AG04450 (cell line): ENCODE measurements around the gene ASB11. TPM values are rescaled to one million over a fixed set of nuclear protein-coding genes. Genes with fewer than 3 reads are reported as not detected.

Experiments used
- CTCF ChIA-PET: fragments of 300-600, 350-600 bp; formaldehyde crosslinking; extraction: SDS; loops from one replicate; lab custom pipeline; 2022; ENCODE audit warnings: antibody characterized with exemption, inconsistent platforms; lab: Charles Lee
- POLR2A ChIA-PET: fragments of 350-600 bp; formaldehyde crosslinking; extraction: SDS; loops from one replicate; lab custom pipeline; 2021; ENCODE audit warnings: antibody characterized with exemption, inconsistent platforms; lab: Yijun Ruan, JAX
- DNase-seq: peaks from one replicate; pipeline ENCODE4 v3.0.0-alpha.2; 2011; ENCODE audit warnings: low read depth, low spot score
- H3K27ac ChIP-seq: one replicate; pipeline ENCODE4 v1.5.1; 2012; ENCODE audit warnings: low read depth, low read length, control low read depth
- H3K27me3 ChIP-seq: one replicate; pipeline ENCODE4 v1.6.0; 2012; ENCODE audit warnings: low read length; ENCODE audit not compliant: control insufficient read depth, insufficient read depth
- H3K4me3 ChIP-seq: 2 replicates; pipeline ENCODE4 v1.5.1; 2011; ENCODE audit warnings: mild to moderate bottlenecking, low read depth, low read length, control low read depth
- H3K9me3 ChIP-seq: 2 replicates; pipeline ENCODE4 v1.5.1; 2012; ENCODE audit warnings: low read length; ENCODE audit not compliant: control insufficient read depth, insufficient read depth
- polyA plus RNA-seq: library from polyadenylated mRNA; depleted of rRNA; stranded (reverse); fragments of >200 nt; gene quantifications from 2 replicates; pipeline ENCODE4 v1.2.3, GENCODE V29; 2011
- TF ChIP-seq, protein P1 (sequence below): IDR thresholded peaks from 2 replicates; pipeline ENCODE4 v1.5.1; 2011; ENCODE audit warnings: low read depth, low read length, control low read depth, inconsistent platforms

The ASB11 gene
- polyA plus RNA-seq, 1 experiment, result not detected

DNA sequence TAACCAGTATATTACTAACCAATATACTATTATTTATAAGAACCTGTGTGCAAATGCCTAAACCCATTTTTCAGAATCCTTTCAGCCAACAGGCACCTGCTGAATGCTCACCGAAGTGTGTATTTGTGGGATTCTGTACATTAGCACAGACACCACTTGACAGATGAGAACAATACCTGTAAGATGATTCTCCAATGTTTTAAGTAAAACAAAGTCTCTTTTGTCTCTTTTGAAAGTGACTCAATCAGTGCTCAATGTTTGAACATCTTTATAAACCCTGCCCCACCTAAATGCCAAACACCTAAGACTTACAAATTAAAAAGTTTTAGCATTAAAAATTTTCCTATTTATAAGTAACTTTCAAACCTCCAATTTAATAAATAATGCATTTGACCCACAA is 46.3 kb downstream of the ASB11 start:
- TF ChIP-seq, protein P1, sequence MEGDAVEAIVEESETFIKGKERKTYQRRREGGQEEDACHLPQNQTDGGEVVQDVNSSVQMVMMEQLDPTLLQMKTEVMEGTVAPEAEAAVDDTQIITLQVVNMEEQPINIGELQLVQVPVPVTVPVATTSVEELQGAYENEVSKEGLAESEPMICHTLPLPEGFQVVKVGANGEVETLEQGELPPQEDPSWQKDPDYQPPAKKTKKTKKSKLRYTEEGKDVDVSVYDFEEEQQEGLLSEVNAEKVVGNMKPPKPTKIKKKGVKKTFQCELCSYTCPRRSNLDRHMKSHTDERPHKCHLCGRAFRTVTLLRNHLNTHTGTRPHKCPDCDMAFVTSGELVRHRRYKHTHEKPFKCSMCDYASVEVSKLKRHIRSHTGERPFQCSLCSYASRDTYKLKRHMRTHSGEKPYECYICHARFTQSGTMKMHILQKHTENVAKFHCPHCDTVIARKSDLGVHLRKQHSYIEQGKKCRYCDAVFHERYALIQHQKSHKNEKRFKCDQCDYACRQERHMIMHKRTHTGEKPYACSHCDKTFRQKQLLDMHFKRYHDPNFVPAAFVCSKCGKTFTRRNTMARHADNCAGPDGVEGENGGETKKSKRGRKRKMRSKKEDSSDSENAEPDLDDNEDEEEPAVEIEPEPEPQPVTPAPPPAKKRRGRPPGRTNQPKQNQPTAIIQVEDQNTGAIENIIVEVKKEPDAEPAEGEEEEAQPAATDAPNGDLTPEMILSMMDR, result no peak
- Histone ChIP-seq H3K27ac (no peak overlapping the region), H3K9me3 (no peaks in the 10 kb centered on the region), H3K27me3 (no peaks in the 10 kb centered on the region), H3K4me3 (no peak overlapping the region)
- ChIA-PET POLR2A (interaction anchor here (0.5 kb wide), 1 partner anchor 391 kb away, joined by 3 read pairs; no protein-coding TSS in a partner anchor), CTCF (no interaction called here)
- no peak for DNase-seq

DNA sequence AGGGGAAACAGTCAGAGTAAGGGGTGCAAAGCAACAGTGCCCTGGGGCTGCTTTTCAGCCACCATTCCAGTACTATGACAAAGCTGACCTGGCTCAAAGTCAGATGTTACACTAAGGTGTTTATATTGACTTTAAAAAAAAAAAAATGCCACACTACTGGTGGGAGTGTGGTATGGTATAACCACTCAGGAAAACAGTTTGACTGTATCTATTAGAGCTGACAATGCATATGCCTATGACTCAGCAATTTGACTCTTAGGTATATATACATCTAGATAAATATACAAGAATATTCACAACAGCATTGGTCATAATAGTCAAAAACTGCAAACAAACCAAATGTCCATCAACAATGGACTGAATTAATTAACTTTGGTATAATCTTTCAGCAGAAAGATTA is 60.6 kb downstream of the ASB11 start:
- TF ChIP-seq, protein P1, result no peak
- CTCF ChIA-PET, result interaction anchor here (0.5 kb wide), 1 partner anchor 12 kb away, joined by 3 read pairs; no protein-coding TSS in a partner anchor

DNA sequence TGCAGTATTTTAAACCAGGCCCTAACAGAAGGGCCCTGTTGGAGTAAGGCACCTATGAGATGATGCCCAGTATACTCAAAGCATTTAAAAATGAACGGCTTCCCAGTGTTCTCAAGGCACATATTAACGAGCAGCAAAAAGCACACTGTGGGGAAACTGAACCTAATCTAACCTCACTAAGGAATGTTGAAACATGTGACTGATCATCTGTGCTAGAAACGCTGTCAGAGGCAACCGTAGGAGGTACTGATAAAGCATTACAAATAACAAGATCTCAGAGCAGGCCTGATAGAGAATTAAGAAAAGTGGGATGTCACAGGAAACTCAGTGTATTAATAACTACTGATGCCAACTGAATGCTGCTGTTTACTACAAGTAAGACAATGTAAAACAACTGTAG is 69.5 kb downstream of the ASB11 start:
- no peak for DNase-seq

More for the DNA sequence above, 60.6 kb downstream of the ASB11 start:
- H3K4me3 ChIP-seq, result no peak overlapping the region
- no peak for DNase-seq
- H3K27ac ChIP-seq, result no peak overlapping the region
- H3K27me3 ChIP-seq, result no peaks in the 10 kb centered on the region
- POLR2A ChIA-PET, result interaction anchor here (0.7 kb wide), 1 partner anchor 586 kb away, joined by 3 read pairs; no protein-coding TSS in a partner anchor
- no peaks in the 10 kb centered on the region for H3K9me3 ChIP-seq

DNA sequence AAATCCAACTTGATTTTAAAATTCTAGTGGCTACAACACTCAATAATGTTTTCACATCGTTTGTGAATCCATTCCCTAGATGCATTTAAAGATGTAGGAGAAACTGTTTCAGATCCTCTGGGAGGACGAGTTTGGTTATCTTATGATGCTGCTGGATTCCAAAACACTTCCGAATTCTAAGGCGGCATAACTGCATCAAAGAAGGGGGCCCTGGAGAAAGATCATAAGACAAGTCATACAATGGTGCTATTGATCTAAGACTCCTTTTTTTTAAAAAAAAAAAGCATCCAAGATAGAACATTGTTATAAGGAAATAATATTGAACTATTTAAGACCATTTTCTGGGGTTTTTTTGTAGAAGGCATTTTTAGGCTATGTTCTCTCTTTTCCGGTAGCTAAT is 71.0 kb downstream of the ASB11 start:
- Histone ChIP-seq H3K4me3 (no peak overlapping the region), H3K9me3 (no peaks in the 10 kb centered on the region), H3K27me3 (no peaks in the 10 kb centered on the region), H3K27ac (no peak overlapping the region)
- TF ChIP-seq, protein P1, result no peak
- ChIA-PET CTCF (interaction anchor here (0.7 to 2.3 kb wide), 4 partner anchors 28 to 1508 kb away, joined by 3 to 8 read pairs (median 6); no protein-coding TSS in a partner anchor), POLR2A (no interaction called here)
- no peak for DNase-seq

More for the DNA sequence above, 69.5 kb downstream of the ASB11 start:
- Histone ChIP-seq H3K27ac (no peak overlapping the region), H3K27me3 (no peaks in the 10 kb centered on the region), H3K4me3 (no peak overlapping the region), H3K9me3 (no peaks in the 10 kb centered on the region)
- TF ChIP-seq, protein P1, result no peak
- ChIA-PET CTCF (no interaction called here), POLR2A (no interaction called here)

DNA sequence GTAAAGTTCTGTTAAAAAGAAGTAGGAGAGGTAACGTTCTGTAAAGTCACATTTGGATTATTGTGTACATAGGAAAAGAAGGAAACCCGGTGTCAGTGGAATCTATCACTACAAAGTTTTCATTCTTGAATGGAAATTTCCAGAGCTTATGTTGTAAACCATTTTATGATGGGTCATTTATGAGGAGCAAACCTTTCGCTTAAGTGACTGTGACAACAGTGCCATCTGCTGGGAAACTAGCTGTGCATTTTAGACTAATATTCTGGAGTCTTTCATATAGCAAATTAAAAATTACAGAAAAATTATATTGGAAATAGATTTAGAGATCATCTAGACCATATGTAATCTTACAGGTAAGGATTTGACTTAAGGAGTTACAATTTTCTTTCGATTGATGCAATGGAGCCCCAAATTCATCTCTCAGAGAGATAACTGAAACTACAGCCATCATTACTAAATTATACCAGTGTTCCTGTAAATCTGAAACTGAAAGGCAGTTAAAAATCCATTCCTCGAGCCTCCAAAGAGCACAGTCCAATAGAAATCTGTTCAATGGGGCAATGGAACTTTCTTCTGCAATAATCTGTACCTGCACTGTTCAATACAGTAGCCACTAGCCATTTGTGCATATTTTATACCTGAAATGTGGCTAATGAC is 72.4 kb downstream of the ASB11 start:
- H3K27ac ChIP-seq, result no peak overlapping the region
- no peaks in the 10 kb centered on the region for H3K27me3 ChIP-seq
- DNase-seq, result peak; percentile 0
- H3K4me3 ChIP-seq, result no peak overlapping the region
- POLR2A ChIA-PET, result no interaction called here
- TF ChIP-seq, protein P1, result peak; percentile 52
- no peaks in the 10 kb centered on the region for H3K9me3 ChIP-seq
- CTCF ChIA-PET, result interaction anchor here (0.6 to 2.3 kb wide), 10 partner anchors 9 to 1207 kb away, joined by 3 to 8 read pairs (median 4); no protein-coding TSS in a partner anchor
